GM12892 (cell line): Measurements from ENCODE around the gene PDE4B.

Source experiments
- POLR2A ChIP-seq: IDR thresholded peaks from 2 replicates; pipeline ENCODE4 v1.6.1; 2011; ENCODE audit warnings: low read depth, low read length, control low read depth
- POLR2AphosphoS5 ChIP-seq: IDR thresholded peaks from 2 replicates; pipeline ENCODE4 v1.6.1; 2011; ENCODE audit warnings: low read depth, low read length, control low read depth
- TAF1 ChIP-seq: IDR thresholded peaks from 2 replicates; pipeline ENCODE4 v1.6.1; 2011; ENCODE audit warnings: low read depth, mild to moderate bottlenecking, control low read depth, low read length, borderline replicate concordance

- no peak for TF ChIP-seq POLR2AphosphoS5
- TF ChIP-seq POLR2A: no peak
- TF ChIP-seq TAF1: no peak
Measured at GRCh38 chr1:65897485-65897884, 104.8 kb downstream of the PDE4B start.
